ENCODE data around the gene ITIH4. TPM values are rescaled to one million over a fixed set of nuclear protein-coding genes. Genes with fewer than 3 reads are reported as not detected.
A peak's percentile ranks its signal among the peaks of the same experiment; 100 is the strongest.

ITIH4 gene
- total RNA-seq, 4 donors from 2014 or later: 1.2 to 7.0 (median 3.4) TPM

GRCh38 chr3:52843881-52844280, 13.4 kb upstream of the ITIH4 start:
- no peak for ATAC-seq
- Histone ChIP-seq H3K4me3 (no peak overlapping the region), H3K27ac (peak overlapping the region in 3 of 4 donors; percentile 80 to 90 (median 85)), H3K27me3 (no peaks in the 10 kb centered on the region), H3K4me1 (peaks cover 6 to 71% (median 18%) of the 10 kb centered on the region in 3 donors), H3K9me3 (no peaks in the 10 kb centered on the region), H3K36me3 (peaks cover 0 to 67% of the 10 kb centered on the region in 2 donors)
- TF ChIP-seq EP300 (IDR thresholded peaks at IDR 0.05) (no peak), POLR2A (IDR thresholded peaks at IDR 0.05) (no peak), POLR2AphosphoS5 (IDR thresholded peaks at IDR 0.05) (no peak)
- TF ChIP-seq, protein P1, sequence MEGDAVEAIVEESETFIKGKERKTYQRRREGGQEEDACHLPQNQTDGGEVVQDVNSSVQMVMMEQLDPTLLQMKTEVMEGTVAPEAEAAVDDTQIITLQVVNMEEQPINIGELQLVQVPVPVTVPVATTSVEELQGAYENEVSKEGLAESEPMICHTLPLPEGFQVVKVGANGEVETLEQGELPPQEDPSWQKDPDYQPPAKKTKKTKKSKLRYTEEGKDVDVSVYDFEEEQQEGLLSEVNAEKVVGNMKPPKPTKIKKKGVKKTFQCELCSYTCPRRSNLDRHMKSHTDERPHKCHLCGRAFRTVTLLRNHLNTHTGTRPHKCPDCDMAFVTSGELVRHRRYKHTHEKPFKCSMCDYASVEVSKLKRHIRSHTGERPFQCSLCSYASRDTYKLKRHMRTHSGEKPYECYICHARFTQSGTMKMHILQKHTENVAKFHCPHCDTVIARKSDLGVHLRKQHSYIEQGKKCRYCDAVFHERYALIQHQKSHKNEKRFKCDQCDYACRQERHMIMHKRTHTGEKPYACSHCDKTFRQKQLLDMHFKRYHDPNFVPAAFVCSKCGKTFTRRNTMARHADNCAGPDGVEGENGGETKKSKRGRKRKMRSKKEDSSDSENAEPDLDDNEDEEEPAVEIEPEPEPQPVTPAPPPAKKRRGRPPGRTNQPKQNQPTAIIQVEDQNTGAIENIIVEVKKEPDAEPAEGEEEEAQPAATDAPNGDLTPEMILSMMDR (IDR thresholded peaks at IDR 0.05): no peak
- 80% methylated on average over 1 of the region's 2 CpGs; no CpG with 5 or more reads in 1 of the 2 donors for WGBS, 2 donors (ENCODE audit: low coverage in 1 of 2)

DNA sequence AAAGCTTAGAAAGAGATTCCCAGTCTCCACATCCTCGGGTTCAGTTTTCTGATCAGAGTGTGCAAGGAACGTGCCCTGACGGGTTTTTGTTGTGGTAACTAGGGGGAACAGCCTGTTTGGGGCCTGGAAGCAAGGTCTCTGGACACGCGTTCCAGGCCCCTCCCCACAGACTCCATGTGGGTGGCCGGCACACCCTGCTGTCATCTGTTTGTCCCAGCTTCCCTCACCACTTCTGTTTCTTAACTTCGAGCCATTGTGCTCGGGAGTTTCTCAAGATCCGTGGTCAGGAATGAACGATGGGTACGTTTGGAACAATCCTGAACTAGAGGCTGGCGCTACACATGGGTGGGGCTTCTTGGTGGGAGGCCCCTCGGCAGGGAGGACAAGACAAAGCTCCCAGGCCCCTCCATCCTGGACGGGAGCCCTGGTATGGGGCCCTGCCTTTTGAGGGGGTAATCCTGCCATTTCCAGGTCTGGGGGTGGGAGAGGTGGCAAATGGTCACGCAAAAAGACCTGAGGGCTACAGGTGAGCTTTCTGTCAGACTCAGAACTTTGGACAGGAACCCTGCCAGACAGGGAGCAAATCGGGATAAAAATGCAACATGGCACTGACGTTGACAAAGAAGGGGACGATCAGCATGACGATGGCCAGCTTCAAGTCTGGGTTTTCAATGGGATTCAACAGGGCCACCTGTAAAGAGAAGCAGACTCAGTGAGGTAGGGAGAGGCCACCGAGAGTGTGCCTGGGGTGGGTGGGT, 12.8 kb upstream of the ITIH4 start:
- H3K27me3 ChIP-seq: no peaks in the 10 kb centered on the region
- ATAC-seq: peak; percentile 43
- H3K36me3 ChIP-seq: peaks cover 0 to 67% of the 10 kb centered on the region in 2 donors
- H3K4me3 ChIP-seq: no peak overlapping the region
- TF ChIP-seq, protein P1 (IDR thresholded peaks at IDR 0.05): no peak
- no peak for TF ChIP-seq POLR2A (IDR thresholded peaks at IDR 0.05)
- no peak for TF ChIP-seq EP300 (IDR thresholded peaks at IDR 0.05)
- no peak for TF ChIP-seq POLR2AphosphoS5 (IDR thresholded peaks at IDR 0.05)
- no peaks in the 10 kb centered on the region for H3K9me3 ChIP-seq
- WGBS, 2 donors (ENCODE audit: low coverage in 1 of 2): 81 to 100% methylated on average over 3 to 10 of the region's 20 CpGs
- H3K4me1 ChIP-seq: peaks cover 6 to 65% (median 17%) of the 10 kb centered on the region in 3 donors
- peak overlapping the region in 3 of 4 donors; percentile 80 to 90 (median 85) for H3K27ac ChIP-seq

- H3K9me3 ChIP-seq: no peaks in the 10 kb centered on the region
- no peak for ATAC-seq
- peaks cover 0 to 67% of the 10 kb centered on the region in 2 donors for H3K36me3 ChIP-seq
- no peaks in the 10 kb centered on the region for H3K27me3 ChIP-seq
- TF ChIP-seq POLR2AphosphoS5 (IDR thresholded peaks at IDR 0.05): no peak
- no peak for TF ChIP-seq EP300 (IDR thresholded peaks at IDR 0.05)
- TF ChIP-seq POLR2A (IDR thresholded peaks at IDR 0.05): no peak
- TF ChIP-seq, protein P1 (IDR thresholded peaks at IDR 0.05): no peak
- peak overlapping the region in 2 of 4 donors; percentile 6 to 85 for H3K27ac ChIP-seq
- no peak overlapping the region for H3K4me3 ChIP-seq
- no CpG with 5 or more reads among the region's 7 CpGs for WGBS, 2 donors (ENCODE audit: low coverage in 1 of 2)
- peaks cover 6 to 61% (median 17%) of the 10 kb centered on the region in 3 donors for H3K4me1 ChIP-seq
Measured at GRCh38 chr3:52842424-52842823, 12.0 kb upstream of the ITIH4 start.

GRCh38 chr3:52841981-52842340, 11.5 kb upstream of the ITIH4 start:
- TF ChIP-seq POLR2A (IDR thresholded peaks at IDR 0.05): no peak
- no peak for TF ChIP-seq POLR2AphosphoS5 (IDR thresholded peaks at IDR 0.05)
- no peak for TF ChIP-seq EP300 (IDR thresholded peaks at IDR 0.05)
- TF ChIP-seq, protein P1 (IDR thresholded peaks at IDR 0.05): no peak
- peaks cover 0 to 65% of the 10 kb centered on the region in 2 donors for H3K36me3 ChIP-seq
- no peak overlapping the region for H3K4me3 ChIP-seq
- H3K9me3 ChIP-seq: no peaks in the 10 kb centered on the region
- WGBS, 2 donors (ENCODE audit: low coverage in 1 of 2): 69 to 76% methylated on average over 6 to 10 of the region's 12 CpGs
- H3K4me1 ChIP-seq: peaks cover 6 to 59% (median 17%) of the 10 kb centered on the region in 3 donors
- peak overlapping the region in 1 of 4 donors; percentile 85 for H3K27ac ChIP-seq
- no peaks in the 10 kb centered on the region for H3K27me3 ChIP-seq
- ATAC-seq: no peak
